Body of pancreas (tissue), 4 donors: ENCODE data around the gene RBM47.

Experiments used
- POLR2A ChIP-seq, 3 donors: fragments of 450-650 bp; IDR thresholded peaks; one replicate each; pipeline ENCODE4 v1.6.1; 2016; ENCODE audit warnings: antibody characterized with exemption in 3 of 3, mild to moderate bottlenecking in 2 of 3
- TF ChIP-seq, protein P1 (sequence below), 7 experiments: fragments of 450-650 bp in 4 of 7; fragments of 200-600 bp in 3 of 7; sonication (generic) in 3 of 7; IDR thresholded peaks; one replicate each; pipeline ENCODE4 v1.5.1; 2016 to 2019; ENCODE audit warnings: antibody characterized with exemption in 7 of 7

DNA sequence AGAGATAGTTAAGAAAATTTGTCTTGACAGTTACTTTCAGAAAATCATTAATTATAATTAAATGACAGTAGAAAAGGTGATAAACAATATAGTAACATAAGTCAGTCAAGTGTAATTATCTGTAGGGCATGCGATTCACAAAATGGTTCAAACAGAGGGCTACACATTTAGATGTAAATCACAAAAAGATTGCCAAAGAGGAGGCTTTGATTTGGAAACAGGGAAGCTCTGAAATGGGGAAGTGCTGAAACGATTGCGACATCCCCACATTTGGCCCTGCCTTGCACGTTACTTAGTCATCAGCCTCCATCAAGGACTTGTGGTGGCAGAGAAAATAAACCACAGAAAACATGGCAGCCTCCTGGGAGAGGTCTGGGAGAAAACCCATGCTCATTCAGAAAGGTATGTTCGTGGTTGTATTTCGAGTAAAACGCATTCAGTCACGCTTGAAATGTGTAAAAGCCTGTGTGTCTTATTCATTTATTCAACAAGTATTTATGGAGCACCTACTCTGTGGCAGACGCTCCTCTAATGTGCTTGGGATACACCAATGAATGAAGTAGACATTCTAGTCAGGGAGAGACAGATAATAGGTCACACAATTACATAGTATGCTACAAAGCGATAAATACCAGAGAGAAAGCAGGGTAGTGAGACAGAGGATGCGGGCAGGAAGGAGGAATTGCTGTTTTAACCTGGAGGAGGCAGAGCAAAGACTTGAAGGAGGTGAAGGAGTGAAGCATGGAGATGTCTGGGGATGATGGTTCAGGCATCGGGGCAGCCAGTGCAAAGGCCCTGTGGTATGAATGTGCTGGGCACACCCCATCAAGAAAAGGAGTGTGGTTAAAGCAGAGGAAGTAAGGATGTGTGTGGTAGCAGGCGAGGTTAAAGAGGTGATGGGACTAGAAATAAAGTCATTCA, 7.8 kb downstream of the RBM47 start:
- TF ChIP-seq, protein P1, sequence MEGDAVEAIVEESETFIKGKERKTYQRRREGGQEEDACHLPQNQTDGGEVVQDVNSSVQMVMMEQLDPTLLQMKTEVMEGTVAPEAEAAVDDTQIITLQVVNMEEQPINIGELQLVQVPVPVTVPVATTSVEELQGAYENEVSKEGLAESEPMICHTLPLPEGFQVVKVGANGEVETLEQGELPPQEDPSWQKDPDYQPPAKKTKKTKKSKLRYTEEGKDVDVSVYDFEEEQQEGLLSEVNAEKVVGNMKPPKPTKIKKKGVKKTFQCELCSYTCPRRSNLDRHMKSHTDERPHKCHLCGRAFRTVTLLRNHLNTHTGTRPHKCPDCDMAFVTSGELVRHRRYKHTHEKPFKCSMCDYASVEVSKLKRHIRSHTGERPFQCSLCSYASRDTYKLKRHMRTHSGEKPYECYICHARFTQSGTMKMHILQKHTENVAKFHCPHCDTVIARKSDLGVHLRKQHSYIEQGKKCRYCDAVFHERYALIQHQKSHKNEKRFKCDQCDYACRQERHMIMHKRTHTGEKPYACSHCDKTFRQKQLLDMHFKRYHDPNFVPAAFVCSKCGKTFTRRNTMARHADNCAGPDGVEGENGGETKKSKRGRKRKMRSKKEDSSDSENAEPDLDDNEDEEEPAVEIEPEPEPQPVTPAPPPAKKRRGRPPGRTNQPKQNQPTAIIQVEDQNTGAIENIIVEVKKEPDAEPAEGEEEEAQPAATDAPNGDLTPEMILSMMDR (IDR thresholded peaks at IDR 0.05): no peak
- no peak for TF ChIP-seq POLR2A (IDR thresholded peaks at IDR 0.05)
